Measurements from ENCODE around the gene QPCTL.

GRCh38 chr19:45733160-45733810 lies 40.8 kb downstream of the QPCTL start, which contains the start of gene MEIOSIN:
- TF ChIP-seq JUND (IDR thresholded peaks at IDR 0.05; ENCODE audit: low read depth, low read length) (no peak), SP1 (IDR thresholded peaks at IDR 0.05; ENCODE audit: low read depth, low read length) (no peak)
